C1 segment of cervical spinal cord (tissue), 14 donors: ENCODE results near the gene BLOC1S5.

Experiments
- DNase-seq, 14 donors: peaks; one replicate each; lab custom pipeline; 2025; lab: John Stamatoyannopoulos, UW

BLOC1S5 gene, protein sequence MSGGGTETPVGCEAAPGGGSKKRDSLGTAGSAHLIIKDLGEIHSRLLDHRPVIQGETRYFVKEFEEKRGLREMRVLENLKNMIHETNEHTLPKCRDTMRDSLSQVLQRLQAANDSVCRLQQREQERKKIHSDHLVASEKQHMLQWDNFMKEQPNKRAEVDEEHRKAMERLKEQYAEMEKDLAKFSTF

DNA sequence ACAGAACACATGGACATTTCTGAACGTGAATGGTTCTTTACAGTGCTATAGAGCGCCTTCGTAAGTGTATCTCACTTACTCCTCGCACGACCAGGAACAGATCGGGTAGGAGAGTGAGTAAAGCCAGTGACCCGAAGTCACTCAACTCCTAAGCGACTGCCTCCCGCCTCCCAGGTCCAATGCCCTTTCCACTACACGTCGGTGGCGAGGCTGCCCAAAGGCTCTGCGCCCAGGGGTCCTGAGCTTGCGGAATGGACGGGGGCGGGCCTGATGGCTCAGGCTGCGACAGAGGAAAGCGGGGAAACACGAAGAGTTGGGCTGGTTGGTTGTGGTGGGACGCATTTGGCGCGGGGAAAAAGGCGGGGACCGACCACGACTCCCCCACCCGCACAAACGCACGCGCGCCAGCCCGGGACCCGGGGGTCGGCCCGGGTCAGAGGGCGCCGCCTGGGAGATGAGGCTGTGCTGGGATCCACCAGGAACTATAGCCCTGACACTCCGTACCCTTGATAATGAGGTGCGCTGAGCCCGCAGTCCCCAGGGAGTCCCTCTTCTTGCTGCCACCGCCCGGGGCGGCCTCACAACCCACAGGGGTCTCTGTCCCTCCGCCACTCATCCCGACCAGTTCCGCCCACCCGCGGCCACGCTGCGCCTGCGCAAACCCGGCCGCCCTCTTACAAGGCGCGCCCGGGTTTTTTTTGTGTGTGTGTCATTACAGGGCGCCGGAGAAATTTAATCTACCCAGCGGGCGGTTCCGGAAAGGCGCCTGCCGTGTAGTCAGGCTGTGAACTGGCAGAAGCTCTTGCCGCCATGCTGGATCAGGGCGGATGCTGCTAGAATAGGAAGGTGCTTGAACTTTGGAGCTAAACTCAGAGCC, at the start of gene BLOC1S5:
BLOC1S5 (minus strand) TSS at position 629 of the 877 bp plus-strand sequence; CDS start at position 616, 13 bp downstream.
- peak; percentile 58 to 95 (median 91) for DNase-seq

DNA sequence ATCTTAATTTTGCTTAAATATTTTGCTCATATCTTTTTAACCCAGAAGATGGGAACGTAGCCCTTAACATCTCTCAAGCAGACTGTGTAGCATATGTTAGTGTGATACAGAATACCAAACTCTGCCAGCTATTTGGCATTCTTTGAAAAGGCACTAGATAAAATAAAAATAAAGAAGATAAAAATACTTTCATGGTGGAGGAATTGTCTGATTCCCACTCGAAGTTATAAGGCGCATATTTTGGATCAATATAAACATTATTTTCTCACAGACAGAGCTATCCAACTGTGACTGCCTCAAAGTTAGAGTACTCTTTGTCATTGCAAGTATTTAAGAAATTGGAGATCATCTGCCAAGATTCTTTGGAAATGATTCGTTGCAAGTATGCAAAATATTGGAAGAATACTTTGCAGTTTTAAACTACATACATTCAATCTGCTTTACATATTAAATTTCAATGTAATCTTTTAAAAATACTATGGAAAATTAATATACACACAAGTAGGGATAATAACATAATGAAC, 49.0 kb upstream of the BLOC1S5 start:
- no peak for DNase-seq

DNA sequence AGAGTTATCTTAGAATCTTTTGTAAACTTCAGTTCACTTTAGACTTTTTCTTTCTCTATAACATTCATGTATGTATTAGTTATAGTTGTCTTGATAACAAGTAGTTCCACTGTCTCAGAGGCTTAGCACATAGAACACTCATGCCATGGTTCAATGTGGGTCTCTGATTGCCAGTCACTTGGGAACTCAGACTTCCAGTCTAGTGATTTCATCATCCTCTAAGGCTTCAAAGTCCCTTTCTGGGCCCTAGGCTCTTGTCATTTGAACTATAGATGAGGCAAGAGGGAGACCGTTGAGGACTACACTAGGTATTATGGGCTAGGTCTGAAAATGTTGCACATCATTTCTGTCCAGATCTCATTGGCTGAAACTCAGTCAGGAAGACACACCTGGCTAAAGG, 46.5 kb upstream of the BLOC1S5 start:
- DNase-seq, result no peak

DNA sequence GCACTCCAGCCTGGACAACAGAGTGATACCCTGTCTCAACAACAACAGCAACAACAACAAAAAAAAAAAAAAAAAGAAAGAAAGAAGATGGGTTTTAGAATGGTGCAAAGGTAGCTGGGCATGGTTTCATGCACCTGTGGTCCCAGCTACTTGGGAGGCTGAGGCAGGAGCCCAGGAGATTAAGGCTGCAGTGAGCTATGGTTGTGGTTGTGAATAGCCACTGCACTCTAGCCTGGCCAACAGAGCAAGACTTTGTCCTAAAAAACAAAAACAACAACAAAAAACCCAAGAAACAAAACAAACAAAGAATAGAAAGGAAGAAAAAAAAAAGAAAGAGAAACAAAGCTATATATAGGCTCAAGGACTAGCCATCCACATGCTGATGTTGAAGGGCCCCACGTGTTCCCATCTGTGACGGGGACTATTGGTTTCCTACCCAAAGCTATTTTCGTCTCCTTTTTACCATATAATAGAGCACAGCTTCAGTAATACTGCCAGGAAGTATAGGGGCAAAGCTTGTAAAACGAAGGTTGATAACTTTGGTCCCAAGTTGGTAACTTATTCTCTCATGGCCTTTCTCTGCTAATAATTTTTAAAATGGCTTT, 46.0 kb upstream of the BLOC1S5 start:
- DNase-seq, result no peak

DNA sequence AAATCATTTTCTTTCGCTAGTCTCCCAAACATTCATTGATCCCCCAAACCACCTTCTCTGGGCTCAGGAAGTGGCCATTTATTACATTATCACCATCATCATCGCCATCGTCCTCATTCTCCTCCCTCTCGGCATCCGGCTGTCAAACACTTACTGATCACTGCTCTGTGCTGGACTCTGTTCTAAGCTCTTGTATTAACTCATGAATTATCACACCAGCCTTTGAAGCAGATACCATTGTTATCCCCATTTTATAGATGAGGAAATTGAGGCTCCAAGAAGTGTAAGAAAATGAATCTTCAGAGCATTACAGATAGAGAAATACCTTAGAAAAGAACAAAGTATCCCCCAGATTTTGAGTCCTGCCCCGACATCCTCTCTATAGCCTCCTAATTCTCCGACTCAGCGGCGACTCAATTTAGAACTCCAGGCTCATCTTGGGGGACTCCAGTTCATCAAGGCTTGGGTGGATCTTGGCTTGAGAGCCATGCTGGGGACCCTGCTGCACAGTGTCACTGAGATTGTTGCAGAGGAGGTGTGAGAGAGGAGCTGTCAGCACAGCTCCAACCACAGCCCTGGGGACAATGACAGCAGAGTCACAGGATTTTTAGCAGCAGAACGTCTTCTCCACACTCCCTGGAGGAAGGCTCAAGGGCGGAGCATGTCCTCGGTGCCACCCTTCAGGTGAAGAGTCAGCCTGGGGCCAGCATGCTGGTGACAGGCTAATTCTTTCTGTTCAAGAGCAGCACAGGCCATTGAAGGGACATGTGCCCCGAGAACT, 44.8 kb upstream of the BLOC1S5 start:
- no peak for DNase-seq

DNA sequence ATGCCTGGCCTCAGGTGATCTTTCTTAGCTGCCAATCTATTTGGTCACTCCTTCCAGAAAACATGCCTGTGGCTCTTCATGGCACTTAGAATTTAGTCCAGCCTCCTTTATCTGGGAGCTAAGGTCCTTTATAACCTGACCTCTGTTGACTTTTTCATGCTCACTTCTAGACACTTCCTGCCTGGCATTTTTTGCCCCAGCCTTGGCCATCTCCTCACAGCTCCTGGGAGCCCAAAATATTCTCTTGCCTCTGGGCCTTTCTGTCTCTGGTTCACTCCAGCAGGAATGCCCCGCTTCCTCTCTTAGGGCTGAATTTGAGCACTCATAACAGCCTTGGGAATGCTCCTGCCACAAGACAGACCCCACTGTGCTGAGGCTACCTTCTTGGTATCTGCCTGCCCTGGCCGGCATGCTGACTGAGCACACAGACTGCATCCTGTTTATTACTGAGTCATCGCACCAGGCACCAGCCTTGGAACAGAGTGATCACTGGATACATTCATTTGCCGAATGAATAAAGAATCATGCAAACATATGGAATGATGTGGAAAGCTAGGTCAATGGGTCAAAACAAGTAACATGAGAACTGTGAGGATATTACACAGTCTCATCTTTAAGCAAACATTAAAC, 44.0 kb upstream of the BLOC1S5 start:
- peak in 2 of 14 donors; percentile 27 to 39 for DNase-seq

DNA sequence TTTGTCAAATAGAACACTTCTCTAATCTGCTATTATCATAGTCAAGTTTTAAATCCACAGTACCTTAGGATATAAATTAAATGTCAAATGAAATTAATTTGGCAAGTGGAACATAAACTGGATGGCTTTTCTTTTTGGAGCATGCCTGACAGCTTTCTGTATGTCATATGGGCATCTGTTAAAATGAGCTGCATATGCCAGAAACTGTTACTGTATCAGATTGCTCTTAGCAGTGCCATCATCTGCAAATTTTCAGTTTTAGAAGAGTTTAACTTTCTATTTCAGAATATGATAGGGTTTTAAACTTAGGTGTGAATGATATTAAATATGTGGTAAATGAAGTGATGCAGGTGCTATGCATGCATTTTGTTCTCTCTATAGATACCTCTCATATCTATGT, 41.6 kb upstream of the BLOC1S5 start:
- no peak for DNase-seq

DNA sequence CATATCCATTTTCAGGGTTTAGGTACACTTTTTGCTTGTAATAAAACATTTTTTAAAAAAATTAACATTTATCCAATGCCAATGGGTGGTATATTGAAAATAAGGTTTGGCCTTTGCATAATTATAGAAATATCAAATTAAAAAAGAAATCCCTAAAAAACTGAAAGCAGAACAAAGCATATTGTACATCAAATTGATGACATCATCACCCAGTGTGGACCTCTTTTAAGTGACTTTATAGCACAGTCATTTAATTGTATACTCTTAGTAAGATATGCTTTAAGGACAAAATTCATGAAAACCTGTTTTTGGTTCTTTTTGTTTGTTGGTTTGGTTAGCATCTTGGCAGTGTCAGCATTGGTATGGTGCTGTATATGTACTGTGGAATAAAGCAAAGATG, 39.5 kb upstream of the BLOC1S5 start:
- no peak for DNase-seq

DNA sequence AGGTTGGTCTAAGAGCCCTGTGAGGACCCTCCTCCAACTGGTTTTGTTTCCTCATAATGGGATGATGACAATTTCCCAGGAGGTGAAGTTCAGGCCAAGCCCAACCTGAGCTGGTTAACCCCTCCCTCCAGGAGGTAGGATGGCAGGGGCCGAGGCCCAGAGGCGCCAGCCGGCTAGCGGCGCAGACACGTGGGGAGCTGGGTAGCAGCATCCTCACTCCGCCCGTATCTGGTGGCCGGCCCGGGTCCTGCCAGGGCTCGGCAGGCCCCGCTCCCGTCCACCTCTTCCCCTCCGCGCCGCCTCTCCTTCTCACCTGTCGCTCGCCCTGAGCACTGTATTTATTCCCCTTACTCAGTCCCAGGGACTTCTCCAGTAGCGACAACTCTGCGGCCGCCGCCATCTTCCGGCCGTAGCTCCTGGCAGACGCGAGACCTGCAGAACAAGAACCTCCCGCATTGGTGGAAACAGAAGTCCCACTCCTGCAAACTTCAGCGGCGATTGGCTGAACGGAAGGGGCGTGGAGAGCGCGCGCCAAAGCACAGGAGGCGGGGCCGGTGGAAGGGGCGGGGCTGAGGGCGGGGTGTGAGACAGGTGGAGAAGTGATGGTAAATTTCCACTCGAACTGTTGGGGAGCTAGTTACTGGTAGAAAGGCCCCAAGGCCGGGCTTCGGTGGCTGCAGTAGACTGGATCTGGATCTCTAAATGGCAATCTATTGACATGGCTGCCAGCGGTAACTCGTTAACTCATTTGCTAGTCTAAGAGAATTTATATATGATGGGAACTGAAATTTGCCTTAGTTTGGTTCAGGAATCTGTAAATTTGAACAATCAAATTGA, 38.2 kb upstream of the BLOC1S5 start, which contains the start of gene EEF1E1:
EEF1E1 (minus strand) TSS at position 427 of the 837 bp plus-strand sequence; CDS start at position 400, 27 bp downstream.
- DNase-seq, result peak; percentile 55 to 98 (median 91)

DNA sequence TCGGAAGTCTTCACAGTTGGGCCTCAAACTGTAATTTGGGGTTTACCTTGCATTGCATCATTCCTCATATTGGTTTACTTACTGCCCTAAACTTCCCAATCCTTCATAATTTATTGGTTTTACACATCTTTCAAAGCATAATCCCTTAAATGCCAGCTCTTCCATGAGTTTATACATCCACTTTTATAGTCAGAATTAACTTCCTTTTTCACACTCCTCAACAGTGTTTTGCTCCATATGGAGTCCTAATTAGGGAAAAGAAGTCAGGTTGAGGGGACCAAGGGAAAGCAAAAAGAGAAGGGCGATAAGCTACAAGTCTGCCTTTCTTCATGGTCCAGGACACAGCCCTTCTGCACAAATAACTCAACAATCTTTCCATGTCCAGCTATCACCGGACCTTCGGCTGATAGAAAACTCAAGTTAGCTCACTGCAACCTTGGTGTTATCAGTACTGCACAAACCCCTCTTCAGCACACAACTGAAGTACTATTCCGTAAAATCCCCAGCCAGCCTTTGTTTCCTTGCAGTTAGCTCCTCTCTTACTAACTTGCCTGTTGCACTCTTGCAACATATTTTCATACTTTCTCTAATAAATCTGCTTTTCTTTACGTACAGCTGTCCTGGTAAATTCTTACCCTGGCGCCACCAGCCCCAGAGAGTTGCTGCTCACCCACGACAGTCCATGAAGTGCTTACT, 36.1 kb upstream of the BLOC1S5 start:
- no peak for DNase-seq

DNA sequence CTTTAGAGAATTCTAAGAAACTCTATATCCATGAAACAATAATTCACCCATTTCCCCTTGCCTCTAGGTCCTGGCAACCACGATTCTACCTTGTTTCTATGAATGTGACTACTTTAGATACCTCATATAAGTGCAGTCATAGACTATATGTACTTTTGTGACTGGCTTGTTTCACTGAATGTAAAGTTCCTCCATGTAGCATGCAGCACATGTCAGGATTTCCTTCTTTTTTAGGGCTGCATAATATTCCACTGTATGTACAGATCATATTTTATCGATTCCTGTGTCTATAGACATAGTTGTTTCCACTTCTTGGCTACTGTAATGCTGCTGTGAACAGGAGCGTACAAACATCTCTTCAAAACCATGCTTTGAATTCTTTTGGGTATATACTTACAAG, 26.5 kb upstream of the BLOC1S5 start:
- DNase-seq, result no peak

DNA sequence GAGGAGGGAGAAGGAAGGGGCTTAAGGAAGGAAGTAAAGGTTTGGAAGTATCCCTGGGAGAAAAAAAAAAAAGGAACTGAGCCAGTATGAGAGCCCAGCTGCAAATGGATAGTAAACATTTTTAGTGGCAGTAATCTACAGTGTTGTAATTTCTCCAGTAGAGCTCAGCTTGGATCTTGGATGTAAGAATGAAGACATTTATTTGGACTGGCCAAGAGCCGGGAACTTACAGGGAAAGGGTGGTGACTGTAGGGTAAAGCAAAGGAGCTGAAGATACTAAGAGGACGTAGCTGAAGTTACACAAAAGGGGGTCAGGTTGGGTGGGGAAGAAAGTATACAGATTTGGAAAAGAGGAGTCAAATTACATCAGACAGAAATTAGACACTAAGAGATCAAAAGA, 24.7 kb upstream of the BLOC1S5 start:
- DNase-seq, result no peak

DNA sequence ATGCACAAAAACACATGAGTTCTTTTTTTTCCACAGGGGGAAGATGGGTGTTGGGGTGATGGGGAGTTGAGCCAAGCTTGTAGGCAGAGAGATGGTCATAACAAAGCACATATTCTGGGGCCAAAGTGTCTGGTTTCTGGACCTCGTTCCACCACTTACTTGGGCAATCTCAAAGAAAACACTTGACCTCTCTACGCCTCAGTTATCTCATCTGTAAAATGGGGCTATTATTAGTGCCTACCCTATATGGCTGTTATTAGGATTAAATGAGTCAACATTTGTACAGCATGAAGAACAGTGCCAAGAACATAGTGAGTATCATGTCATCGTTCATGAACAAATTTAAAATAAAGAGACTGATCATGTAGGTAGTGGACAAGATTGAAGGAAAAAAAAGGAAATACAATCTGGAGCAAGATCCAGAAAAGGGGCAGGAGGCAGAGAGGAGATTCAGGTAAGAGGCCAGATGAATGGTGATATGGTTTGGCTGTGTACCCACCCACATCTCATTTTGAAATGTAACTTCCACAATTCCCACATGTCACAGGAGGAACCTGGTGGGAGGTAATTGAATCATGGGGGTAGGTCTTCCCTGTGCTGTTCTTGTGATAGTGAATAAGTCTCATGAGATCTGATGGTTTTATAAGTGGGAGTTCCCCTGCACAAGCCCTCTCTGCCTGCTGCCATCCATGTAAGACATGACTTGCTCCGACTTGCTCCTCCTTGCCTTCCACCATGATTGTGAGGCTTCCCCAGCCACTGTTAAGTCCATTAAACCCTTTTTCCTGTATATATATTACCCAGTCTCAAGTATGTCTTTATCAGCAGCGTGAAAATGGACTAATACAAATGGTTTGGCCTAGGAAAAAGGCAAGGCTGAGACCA, 23.9 kb upstream of the BLOC1S5 start:
- no peak for DNase-seq

DNA sequence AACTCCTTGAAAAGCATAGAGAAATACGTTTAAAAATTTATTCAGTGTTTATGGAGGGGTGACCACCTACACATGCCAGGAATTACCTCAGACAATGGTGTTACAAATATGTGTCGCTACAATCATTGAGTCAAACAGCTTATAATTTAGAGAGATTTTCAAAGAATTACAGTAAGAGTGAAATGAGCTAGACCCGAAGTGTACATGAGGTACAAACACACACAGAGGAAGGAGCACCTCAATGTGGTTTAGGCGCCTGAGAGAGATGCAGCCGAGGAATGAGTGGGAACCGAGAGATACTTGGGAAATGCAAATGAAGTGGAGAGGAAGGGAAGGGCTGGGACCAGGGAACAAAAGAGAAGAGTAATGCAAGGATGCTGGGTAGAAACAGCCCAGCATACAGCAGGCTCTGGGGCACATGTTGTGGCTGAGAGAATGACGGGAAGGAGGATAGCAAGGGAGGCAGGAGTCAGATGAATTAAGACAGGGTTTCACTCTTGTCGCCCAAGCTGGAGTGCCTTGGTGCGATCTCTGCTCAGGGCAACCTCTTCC, 22.6 kb upstream of the BLOC1S5 start:
- no peak for DNase-seq

DNA sequence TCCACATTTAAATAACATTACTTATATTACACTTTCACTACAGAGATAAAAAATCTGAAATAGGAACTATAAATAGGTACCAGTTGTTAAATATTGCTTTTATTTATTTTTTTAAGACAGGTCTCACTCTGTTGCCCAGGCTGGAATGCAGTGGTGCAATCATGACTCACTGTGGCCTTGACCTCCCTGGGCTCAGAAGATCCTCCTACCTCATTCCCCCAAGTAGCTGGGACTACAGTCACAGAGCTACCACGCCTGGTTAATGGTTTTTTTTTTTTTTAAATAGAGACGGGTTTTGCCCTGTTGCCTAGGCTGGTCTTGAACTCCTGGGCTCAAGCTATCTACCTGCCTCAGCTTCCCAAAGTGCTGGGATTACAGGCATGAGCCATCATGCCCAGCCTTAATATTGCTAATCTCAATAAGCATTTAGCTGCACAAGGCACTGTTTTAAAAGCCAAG, 20.9 kb upstream of the BLOC1S5 start:
- no peak for DNase-seq

DNA sequence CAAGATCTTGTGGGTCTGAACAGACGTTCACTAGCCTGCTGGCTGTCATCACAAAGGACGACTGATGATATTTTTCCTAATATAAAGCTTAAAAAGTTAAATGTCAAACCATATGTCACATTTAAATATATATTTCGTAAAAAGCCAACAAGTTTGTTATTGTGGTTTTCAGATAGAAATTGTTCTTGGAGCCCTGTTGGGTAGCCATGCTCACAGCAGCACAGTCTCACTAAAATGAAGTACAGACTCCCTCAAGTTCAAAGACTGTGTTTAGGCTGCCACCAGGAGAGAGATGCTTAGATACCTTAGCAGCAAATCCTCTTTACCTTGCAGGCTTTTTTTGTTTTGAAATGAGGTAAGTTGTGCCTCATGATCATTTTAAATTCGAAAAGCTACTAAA, 20.4 kb upstream of the BLOC1S5 start:
- DNase-seq, result no peak

DNA sequence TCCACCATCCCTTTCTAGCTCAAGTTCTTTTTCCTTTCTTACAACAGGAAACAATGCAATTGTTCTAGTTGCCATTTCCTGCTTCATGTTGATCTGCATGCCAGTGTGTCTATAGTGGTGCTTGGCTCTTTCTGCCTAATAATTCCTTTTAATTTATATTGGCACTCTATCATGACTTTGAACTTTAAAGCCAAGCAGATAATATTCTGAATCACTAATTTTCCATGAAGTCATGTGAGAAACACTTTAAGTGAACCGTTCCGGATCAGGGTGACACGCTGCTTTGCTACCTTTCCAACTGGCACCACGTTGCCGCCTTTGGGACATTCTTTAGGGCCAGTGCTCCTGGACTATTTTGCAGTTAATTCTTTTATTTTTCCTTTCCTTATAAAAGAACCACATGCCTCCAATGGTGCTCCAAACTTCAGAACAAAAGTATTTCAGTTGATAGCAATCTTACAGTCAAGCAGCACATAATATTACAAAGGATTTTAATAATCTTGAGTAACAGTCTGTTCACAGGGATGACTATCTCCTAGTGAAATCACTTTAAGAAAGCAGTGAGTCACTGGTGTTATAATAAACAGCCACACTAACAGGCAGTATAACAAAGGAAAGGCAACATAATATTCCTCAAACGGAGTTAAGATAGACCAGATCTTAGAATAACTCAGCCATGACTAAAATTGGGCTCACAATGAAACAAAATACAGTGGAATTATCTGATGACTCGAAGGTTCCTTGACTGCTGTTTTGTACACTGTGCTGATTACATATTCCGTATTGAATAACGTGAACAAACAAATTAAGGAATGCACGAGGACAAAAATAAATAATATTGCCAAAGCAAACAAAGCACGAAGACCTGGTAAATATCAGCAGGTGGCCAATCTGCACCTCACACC, 19.0 kb upstream of the BLOC1S5 start:
- no peak for DNase-seq
